B cell (primary cell): ENCODE measurements around the gene IL3RA.

Experiments
- CTCF ChIP-seq: fragments of 200-600 bp; IDR thresholded peaks from one replicate; pipeline ENCODE4 v1.8.0; 2022; ENCODE audit warnings: antibody characterized with exemption, mild to moderate bottlenecking
- EZH2 ChIP-seq: IDR thresholded peaks from 2 replicates; pipeline ENCODE4 v1.6.1; 2012; ENCODE audit warnings: borderline replicate concordance, low read depth, mild to moderate bottlenecking, moderate library complexity, low read length; ENCODE audit not compliant: insufficient read depth, poor library complexity, severe bottlenecking

DNA sequence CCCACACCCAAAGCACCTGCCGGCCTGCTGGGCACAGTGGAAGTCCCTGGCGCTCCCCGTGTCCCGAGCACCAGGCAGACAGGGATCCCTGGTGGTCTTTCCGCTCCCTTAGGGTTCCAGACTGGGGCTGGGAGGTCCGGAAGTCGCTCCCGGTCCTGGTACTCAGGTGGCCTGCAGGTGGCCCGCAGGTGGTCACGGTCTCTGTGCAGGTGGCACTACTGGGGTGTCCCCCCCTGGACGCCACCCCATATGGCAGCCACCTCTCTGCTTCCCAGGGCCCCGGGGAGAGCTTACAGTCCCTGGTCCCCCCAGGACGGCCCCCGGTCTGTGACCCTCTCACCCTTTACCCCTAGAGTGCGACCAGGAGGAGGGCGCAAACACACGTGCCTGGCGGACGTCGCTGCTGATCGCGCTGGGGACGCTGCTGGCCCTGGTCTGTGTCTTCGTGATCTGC lies 41.7 kb downstream of the IL3RA start:
- TF ChIP-seq CTCF: no peak
- no peak for TF ChIP-seq EZH2
